HepG2 (cell line): ENCODE results near the gene TECRL. TPM values are rescaled to one million over a fixed set of nuclear protein-coding genes. Genes with fewer than 3 reads are reported as not detected.

Experiments
- ATAC-seq: fragments of 200-7000 bp; cut with Tn5 transposase; 3 replicates; pipeline ENCODE4 v1.9.1; 2020; ENCODE audit warnings: mild to moderate bottlenecking, moderate library complexity
- BruUV-seq: library from RNA; stranded (reverse); fragments of 400-500 nt; replicated peaks from 2 replicates; lab custom pipeline; 2021; lab: Mats Ljungman, UMichigan
- CTCF ChIA-PET: fragments of 300-600 bp; formaldehyde crosslinking; extraction: SDS; loops from one replicate; lab custom pipeline; 2021; ENCODE audit warnings: low total read pairs, inconsistent platforms, low intra/inter-chr PET ratio; lab: Yijun Ruan, JAX
- POLR2A ChIA-PET: fragments of 350-600 bp; sonication (Branson Sonifier 250); formaldehyde crosslinking; loops from one replicate; lab custom pipeline; 2020; ENCODE audit warnings: antibody characterized with exemption, inconsistent platforms; lab: Yijun Ruan, JAX
- DNase-seq: peaks from one replicate; pipeline ENCODE4 v3.0.0-alpha.2; 2015; ENCODE audit warnings: low spot score
- FAIRE-seq: peaks from 3 replicates; lab custom pipeline; 2011; peaks lifted over from hg19 to GRCh38; lab: Jason Lieb, UNC
- H2AFZ ChIP-seq: one replicate; pipeline ENCODE4 v1.6.1; 2011; ENCODE audit warnings: low read length, inconsistent platforms
- H3K27ac ChIP-seq: fragments of 300-600 bp; 3 replicates; pipeline ENCODE4 v1.8.0; 2011; ENCODE audit warnings: mixed run types, mild to moderate bottlenecking, mixed read lengths, low read length, inconsistent platforms; ENCODE audit not compliant: insufficient read depth; ENCODE audit errors: extremely low read length
- H3K27me3 ChIP-seq, 2 experiments: fragments of 200-600 bp in 1 of 2; 2 replicates in 1 of 2; 3 replicates in 1 of 2; pipeline versions ENCODE4 v1.6.0 to v1.8.0; 2011; ENCODE audit warnings: low read length in 2 of 2, mild to moderate bottlenecking in 2 of 2, moderate library complexity in 2 of 2, inconsistent platforms in 1 of 2; ENCODE audit not compliant: insufficient read depth in 2 of 2, control insufficient read depth in 1 of 2
- H3K36me3 ChIP-seq, 2 experiments: fragments of 200-600 bp in 1 of 2; replicated peaks in 1 of 2; 2 replicates in 1 of 2; 3 replicates in 1 of 2; pipeline versions ENCODE4 v1.5.1 to v1.8.0; 2011; ENCODE audit warnings: low read length in 2 of 2, inconsistent platforms in 1 of 2; ENCODE audit not compliant: insufficient read depth in 2 of 2, control insufficient read depth in 1 of 2
- H3K4me1 ChIP-seq: 2 replicates; pipeline ENCODE4 v1.5.1; 2012; ENCODE audit warnings: low read length, inconsistent platforms; ENCODE audit not compliant: insufficient read depth
- H3K4me2 ChIP-seq: 2 replicates; pipeline ENCODE4 v1.6.0; 2011; ENCODE audit warnings: low read depth, low read length, inconsistent platforms
- H3K4me3 ChIP-seq, 3 experiments: fragments of 200-600 bp in 1 of 3; sonication (generic), shearing (Covaris generic) in 1 of 3; replicated peaks in 1 of 3; 2 replicates each; pipeline ENCODE4 v1.5.1; 2011 to 2016; ENCODE audit warnings: low read length in 3 of 3, inconsistent platforms in 2 of 3, low read depth in 2 of 3, mild to moderate bottlenecking in 2 of 3, control low read depth in 1 of 3, mixed read lengths in 1 of 3; ENCODE audit not compliant: insufficient read depth in 1 of 3
- H3K79me2 ChIP-seq: one replicate; pipeline ENCODE4 v1.6.1; 2011; ENCODE audit warnings: low read length, inconsistent platforms; ENCODE audit not compliant: insufficient read depth
- H3K9ac ChIP-seq: 2 replicates; pipeline ENCODE4 v1.6.0; 2011; ENCODE audit warnings: mild to moderate bottlenecking, low read depth, low read length, inconsistent platforms; ENCODE audit not compliant: insufficient read depth
- H3K9me3 ChIP-seq: 2 replicates; pipeline ENCODE4 v1.5.1; 2012; ENCODE audit warnings: mild to moderate bottlenecking, low read length
- H4K20me1 ChIP-seq: 2 replicates; pipeline ENCODE4 v1.6.0; 2011; ENCODE audit warnings: inconsistent platforms, mild to moderate bottlenecking, low read length, moderate library complexity; ENCODE audit not compliant: insufficient read depth
- ATM ChIP-seq: fragments of 450-650 bp; IDR thresholded peaks from 2 replicates; pipeline ENCODE4 v1.7.1; 2017; ENCODE audit warnings: mild to moderate bottlenecking, borderline replicate concordance
- CBX2 ChIP-seq, 2 experiments: fragments of 200-600 bp in 1 of 2; sonication (generic); formaldehyde crosslinking in 1 of 2; IDR thresholded peaks; 2 replicates each; pipeline versions ENCODE4 v1.7.0 to v1.8.1; 2018 to 2022; ENCODE audit warnings: low read depth in 2 of 2, low read length in 1 of 2, mild to moderate bottlenecking in 1 of 2, missing genetic modification reagents in 1 of 2
- FOXC1 ChIP-seq: sonication (generic); formaldehyde crosslinking; IDR thresholded peaks from 2 replicates; pipeline ENCODE4 v1.8.0; 2022; ENCODE audit warnings: mild to moderate bottlenecking, missing genetic modification reagents, borderline replicate concordance
- JDP2 ChIP-seq: sonication (generic); formaldehyde crosslinking; IDR thresholded peaks from 2 replicates; pipeline ENCODE4 v1.8.1; 2022; ENCODE audit warnings: missing genetic modification reagents, borderline replicate concordance
- KAT7 ChIP-seq: IDR thresholded peaks from 2 replicates; pipeline ENCODE4 v1.6.1; 2018; ENCODE audit warnings: borderline replicate concordance, missing compliant biosample characterization
- NR2F6 ChIP-seq, 2 experiments: IDR thresholded peaks; 2 replicates each; pipeline ENCODE4 v1.6.1; 2016; ENCODE audit warnings: antibody characterized with exemption in 1 of 2, mild to moderate bottlenecking in 1 of 2
- REL ChIP-seq: sonication (generic); formaldehyde crosslinking; conservative IDR thresholded peaks from 2 replicates; pipeline ENCODE4 v1.8.0; 2022; ENCODE audit warnings: mild to moderate bottlenecking, missing genetic modification reagents, moderate library complexity
- ZBTB3 ChIP-seq: sonication (generic); formaldehyde crosslinking; IDR thresholded peaks from 2 replicates; pipeline ENCODE4 v1.4.0; 2020; ENCODE audit warnings: low read depth, mild to moderate bottlenecking, moderate library complexity, missing genetic modification reagents, borderline replicate concordance
- ZNF142 ChIP-seq: sonication (generic); formaldehyde crosslinking; IDR thresholded peaks from 2 replicates; pipeline ENCODE4 v1.4.0; 2020; ENCODE audit warnings: missing genetic modification reagents
- ZNF563 ChIP-seq: sonication (generic); formaldehyde crosslinking; IDR thresholded peaks from 2 replicates; pipeline ENCODE4 v1.8.0; 2022; ENCODE audit warnings: mild to moderate bottlenecking, moderate library complexity, missing genetic modification reagents
- WGBS: methylation state at CpG from one replicate; pipeline ENCODE4 v1.1.6; 2017; ENCODE audit warnings: low lambda C conversion rate; 5-methylcytosine and 5-hydroxymethylcytosine counted together
- in situ Hi-C: cut with HindIII; loops from 2 replicates; pipeline ENCODE4 v1.10.0; 2017; ENCODE audit warnings: low pct_unique_long_range_greater_than_20kb; ENCODE audit not compliant: extremely low pct_ligation_motif_present
- intact Hi-C: fragments of 100-400 bp; cut with micrococcal nuclease; formaldehyde crosslinking; loops from one replicate; pipeline ENCODE4 v1.10.0; 2022; ENCODE audit not compliant: unreplicated experiment
- polyA plus RNA-seq, 8 experiments: library from polyadenylated mRNA; depleted of rRNA in 3 of 8; stranded (reverse) in 7 of 8; unstranded in 1 of 8; fragments of >200 nt; fragmentation: Illumina TruSeq in 4 of 8; extraction: Trizol in 4 of 8; gene quantifications; 2 replicates each; pipeline versions ENCODE4 v1.2.1 to v1.2.3, GENCODE V29; 2011 to 2016; ENCODE audit warnings: low read depth in 4 of 8, missing spikeins in 1 of 8, mixed read lengths in 1 of 8; ENCODE audit not compliant: insufficient read depth in 1 of 8
- total RNA-seq, 5 experiments: library from RNA; depleted of rRNA; stranded (reverse); fragments of >200 nt; fragmentation: Illumina TruSeq; extraction: Trizol; gene quantifications; 2 replicates each; pipeline ENCODE4 v1.2.3, GENCODE V29; 2016; ENCODE audit warnings: low read depth in 1 of 5
- TF ChIP-seq, protein P1 (sequence below): sonication (generic); formaldehyde crosslinking; IDR thresholded peaks from 2 replicates; pipeline ENCODE4 v1.4.0; 2020; ENCODE audit warnings: mild to moderate bottlenecking, missing genetic modification reagents, borderline replicate concordance
- TF ChIP-seq, protein P2 (sequence below): sonication (generic); formaldehyde crosslinking; IDR thresholded peaks from 2 replicates; pipeline ENCODE4 v1.4.0; 2020; ENCODE audit warnings: low read depth, missing genetic modification reagents

The TECRL gene
- total and polyA plus RNA-seq, 2 of the 13 experiments (the other 11 are each of a cell fraction or from before 2014, with no cell fraction given), result not detected

GRCh38 chr4:64334964-64335363 is 74.3 kb downstream of the TECRL start:
- H3K36me3 ChIP-seq, result no peaks in the 10 kb centered on the region
- H3K9ac ChIP-seq, result no peak overlapping the region
- H3K79me2 ChIP-seq, result no peaks in the 10 kb centered on the region
- DNase-seq (no peak), ATAC-seq (no peak), FAIRE-seq (no peak)
- no peak overlapping the region for H2AFZ ChIP-seq
- no peak overlapping the region for H3K4me2 ChIP-seq
- POLR2A ChIA-PET, result no interaction called here
- H3K4me1 ChIP-seq, result no peaks in the 10 kb centered on the region
- CTCF ChIA-PET, result no interaction called here
- WGBS, result 5% methylated on average over 2 of the region's 2 CpGs
- no peak overlapping the region for H3K4me3 ChIP-seq
- no peaks in the 10 kb centered on the region for H3K9me3 ChIP-seq
- no peaks in the 10 kb centered on the region for H3K27me3 ChIP-seq
- no peak overlapping the region for H3K27ac ChIP-seq
- intact Hi-C loops, result no loop called here
- in situ Hi-C loops, result no loop called here
- H4K20me1 ChIP-seq, result no peaks in the 10 kb centered on the region
- BruUV-seq, result no TSS peak
- TF ChIP-seq FOXC1 (CRISPR knock-in tag), result no peak
- no peak for TF ChIP-seq ZBTB3 (CRISPR knock-in tag)
- TF ChIP-seq ZNF563 (CRISPR knock-in tag), result no peak
- TF ChIP-seq NR2F6 (IDR thresholded peaks at IDR 0.05), result no peak
- TF ChIP-seq NR2F6 (CRISPR knock-in tag; IDR thresholded peaks at IDR 0.05), result no peak
- TF ChIP-seq CBX2 (IDR thresholded peaks at IDR 0.05; ENCODE audit: low read depth, low read length), result no peak
- no peak for TF ChIP-seq CBX2 (CRISPR knock-in tag; IDR thresholded peaks at IDR 0.05; ENCODE audit: low read depth)
- TF ChIP-seq REL, result no peak
- TF ChIP-seq, protein P1, sequence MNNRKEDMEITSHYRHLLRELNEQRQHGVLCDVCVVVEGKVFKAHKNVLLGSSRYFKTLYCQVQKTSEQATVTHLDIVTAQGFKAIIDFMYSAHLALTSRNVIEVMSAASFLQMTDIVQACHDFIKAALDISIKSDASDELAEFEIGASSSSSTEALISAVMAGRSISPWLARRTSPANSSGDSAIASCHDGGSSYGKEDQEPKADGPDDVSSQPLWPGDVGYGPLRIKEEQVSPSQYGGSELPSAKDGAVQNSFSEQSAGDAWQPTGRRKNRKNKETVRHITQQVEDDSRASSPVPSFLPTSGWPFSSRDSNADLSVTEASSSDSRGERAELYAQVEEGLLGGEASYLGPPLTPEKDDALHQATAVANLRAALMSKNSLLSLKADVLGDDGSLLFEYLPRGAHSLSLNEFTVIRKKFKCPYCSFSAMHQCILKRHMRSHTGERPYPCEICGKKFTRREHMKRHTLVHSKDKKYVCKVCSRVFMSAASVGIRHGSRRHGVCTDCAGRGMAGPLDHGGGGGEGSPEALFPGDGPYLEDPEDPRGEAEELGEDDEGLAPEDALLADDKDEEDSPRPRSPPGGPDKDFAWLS (CRISPR knock-in tag), result no peak
- no peak for TF ChIP-seq ZNF142
- no peak for TF ChIP-seq ATM
- TF ChIP-seq, protein P2, sequence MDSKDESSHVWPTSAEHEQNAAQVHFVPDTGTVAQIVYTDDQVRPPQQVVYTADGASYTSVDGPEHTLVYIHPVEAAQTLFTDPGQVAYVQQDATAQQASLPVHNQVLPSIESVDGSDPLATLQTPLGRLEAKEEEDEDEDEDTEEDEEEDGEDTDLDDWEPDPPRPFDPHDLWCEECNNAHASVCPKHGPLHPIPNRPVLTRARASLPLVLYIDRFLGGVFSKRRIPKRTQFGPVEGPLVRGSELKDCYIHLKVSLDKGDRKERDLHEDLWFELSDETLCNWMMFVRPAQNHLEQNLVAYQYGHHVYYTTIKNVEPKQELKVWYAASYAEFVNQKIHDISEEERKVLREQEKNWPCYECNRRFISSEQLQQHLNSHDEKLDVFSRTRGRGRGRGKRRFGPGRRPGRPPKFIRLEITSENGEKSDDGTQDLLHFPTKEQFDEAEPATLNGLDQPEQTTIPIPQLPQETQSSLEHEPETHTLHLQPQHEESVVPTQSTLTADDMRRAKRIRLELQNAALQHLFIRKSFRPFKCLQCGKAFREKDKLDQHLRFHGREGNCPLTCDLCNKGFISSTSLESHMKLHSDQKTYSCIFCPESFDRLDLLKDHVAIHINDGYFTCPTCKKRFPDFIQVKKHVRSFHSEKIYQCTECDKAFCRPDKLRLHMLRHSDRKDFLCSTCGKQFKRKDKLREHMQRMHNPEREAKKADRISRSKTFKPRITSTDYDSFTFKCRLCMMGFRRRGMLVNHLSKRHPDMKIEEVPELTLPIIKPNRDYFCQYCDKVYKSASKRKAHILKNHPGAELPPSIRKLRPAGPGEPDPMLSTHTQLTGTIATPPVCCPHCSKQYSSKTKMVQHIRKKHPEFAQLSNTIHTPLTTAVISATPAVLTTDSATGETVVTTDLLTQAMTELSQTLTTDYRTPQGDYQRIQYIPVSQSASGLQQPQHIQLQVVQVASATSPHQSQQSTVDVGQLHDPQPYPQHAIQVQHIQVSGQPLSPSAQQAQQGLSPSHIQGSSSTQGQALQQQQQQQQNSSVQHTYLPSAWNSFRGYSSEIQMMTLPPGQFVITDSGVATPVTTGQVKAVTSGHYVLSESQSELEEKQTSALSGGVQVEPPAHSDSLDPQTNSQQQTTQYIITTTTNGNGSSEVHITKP (CRISPR knock-in tag), result no peak
- TF ChIP-seq KAT7 (CRISPR knock-in tag), result no peak
- TF ChIP-seq JDP2, result no peak
